ENCODE data around the gene ETV1.

The ETV1 gene

DNA sequence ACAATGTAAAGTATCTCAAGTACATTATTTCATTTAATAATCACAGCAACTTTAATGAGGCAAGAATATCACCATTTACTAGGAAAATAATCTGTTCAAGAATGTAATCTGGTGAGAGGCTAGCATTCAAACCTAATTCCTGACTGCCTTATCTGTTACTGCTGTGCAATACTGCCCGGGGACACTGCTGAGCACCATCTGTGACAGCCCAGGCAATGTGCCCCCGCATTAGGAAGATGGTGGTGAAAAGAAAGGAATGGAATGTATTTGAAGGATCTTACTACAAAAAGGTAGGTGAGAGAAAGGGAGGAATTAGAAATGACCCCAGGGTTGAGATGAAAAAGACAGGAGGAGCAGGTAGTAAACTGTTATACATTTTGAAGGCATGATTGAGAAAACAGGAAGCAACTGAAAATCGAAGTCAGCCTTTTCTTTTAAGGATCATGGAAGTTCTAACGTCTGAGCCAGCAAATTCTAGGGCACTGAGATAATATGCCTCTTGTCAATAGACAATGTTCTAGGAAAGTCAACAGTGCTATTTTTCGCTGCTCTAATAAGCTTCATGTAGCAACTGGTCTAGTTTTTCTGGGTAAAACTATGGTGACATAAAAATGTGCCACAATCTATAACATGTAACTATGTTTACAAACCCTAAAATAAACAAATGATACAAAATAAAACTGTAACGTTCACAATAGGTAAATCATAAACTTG lies 90.4 kb downstream of the ETV1 start:
- peaks cover 6% of the 10 kb centered on the region; the same call in 1 of the 2 replicates for H3K9me3 ChIP-seq (ENCODE audit: control insufficient read depth, insufficient read depth, low read length)
- no peaks in the 10 kb centered on the region for H3K4me1 ChIP-seq (ENCODE audit: control insufficient read depth, low read length)
- H3K9me2 ChIP-seq (replicated peaks; ENCODE audit: control insufficient read depth, low read length): no peaks in the 10 kb centered on the region; the same call in 1 of the 2 replicates
- no peaks in the 10 kb centered on the region for H3F3A ChIP-seq (ENCODE audit: control insufficient read depth, insufficient read depth)
- TF ChIP-seq EZH2phosphoT487 (IDR thresholded peaks at IDR 0.05; ENCODE audit: borderline replicate concordance, low read length): no peak
- TF ChIP-seq, protein P1, sequence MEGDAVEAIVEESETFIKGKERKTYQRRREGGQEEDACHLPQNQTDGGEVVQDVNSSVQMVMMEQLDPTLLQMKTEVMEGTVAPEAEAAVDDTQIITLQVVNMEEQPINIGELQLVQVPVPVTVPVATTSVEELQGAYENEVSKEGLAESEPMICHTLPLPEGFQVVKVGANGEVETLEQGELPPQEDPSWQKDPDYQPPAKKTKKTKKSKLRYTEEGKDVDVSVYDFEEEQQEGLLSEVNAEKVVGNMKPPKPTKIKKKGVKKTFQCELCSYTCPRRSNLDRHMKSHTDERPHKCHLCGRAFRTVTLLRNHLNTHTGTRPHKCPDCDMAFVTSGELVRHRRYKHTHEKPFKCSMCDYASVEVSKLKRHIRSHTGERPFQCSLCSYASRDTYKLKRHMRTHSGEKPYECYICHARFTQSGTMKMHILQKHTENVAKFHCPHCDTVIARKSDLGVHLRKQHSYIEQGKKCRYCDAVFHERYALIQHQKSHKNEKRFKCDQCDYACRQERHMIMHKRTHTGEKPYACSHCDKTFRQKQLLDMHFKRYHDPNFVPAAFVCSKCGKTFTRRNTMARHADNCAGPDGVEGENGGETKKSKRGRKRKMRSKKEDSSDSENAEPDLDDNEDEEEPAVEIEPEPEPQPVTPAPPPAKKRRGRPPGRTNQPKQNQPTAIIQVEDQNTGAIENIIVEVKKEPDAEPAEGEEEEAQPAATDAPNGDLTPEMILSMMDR (IDR thresholded peaks at IDR 0.05; ENCODE audit: low read depth, low read length, poor library complexity, severe bottlenecking): no peak
- no peaks in the 10 kb centered on the region for H3K36me3 ChIP-seq (ENCODE audit: control insufficient read depth, low read length)
- H3K27me3 ChIP-seq (ENCODE audit: control insufficient read depth, low read length): no peaks in the 10 kb centered on the region
- no peak overlapping the region for H3K4me2 ChIP-seq (ENCODE audit: low read length)
- no peaks in the 10 kb centered on the region for H4K20me1 ChIP-seq (ENCODE audit: control insufficient read depth, insufficient read depth, low read depth, low read length)
- H3K79me2 ChIP-seq (ENCODE audit: control insufficient read depth, low read length): no peaks in the 10 kb centered on the region
- H3K4me3 ChIP-seq (ENCODE audit: low read length): no peak overlapping the region
- no peak overlapping the region for H3K27ac ChIP-seq (ENCODE audit: low read depth, low read length)

DNA sequence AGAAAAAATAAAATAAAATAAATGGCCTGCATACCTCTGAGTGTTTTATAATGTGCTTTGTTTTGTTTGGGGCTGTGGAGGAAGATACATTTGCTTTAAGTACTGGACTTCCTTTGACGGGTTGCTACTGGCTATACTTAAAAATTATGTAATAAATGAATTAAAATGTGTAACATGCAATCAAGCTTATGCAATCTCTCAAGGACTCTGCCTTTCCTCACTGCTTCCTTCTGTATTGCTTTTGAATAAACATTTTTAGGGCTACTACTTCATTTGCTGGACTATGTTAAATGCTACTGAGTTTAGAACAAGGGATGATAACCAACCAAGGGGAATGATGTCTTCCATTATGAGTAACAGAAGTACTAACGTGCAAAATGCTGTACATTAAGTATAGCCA lies 91.6 kb downstream of the ETV1 start:
- Histone ChIP-seq H3K4me3 (ENCODE audit: low read length) (no peak overlapping the region), H3K27me3 (ENCODE audit: control insufficient read depth, low read length) (no peaks in the 10 kb centered on the region), H3K9me2 (replicated peaks; ENCODE audit: control insufficient read depth, low read length) (no peaks in the 10 kb centered on the region; the same call in 1 of the 2 replicates), H4K20me1 (ENCODE audit: control insufficient read depth, insufficient read depth, low read depth, low read length) (no peaks in the 10 kb centered on the region), H3K27ac (ENCODE audit: low read depth, low read length) (no peak overlapping the region), H3K4me2 (ENCODE audit: low read length) (no peak overlapping the region), H3F3A (ENCODE audit: control insufficient read depth, insufficient read depth) (no peaks in the 10 kb centered on the region), H3K36me3 (ENCODE audit: control insufficient read depth, low read length) (no peaks in the 10 kb centered on the region), H3K9me3 (ENCODE audit: control insufficient read depth, insufficient read depth, low read length) (peaks cover 6% of the 10 kb centered on the region; the same call in 1 of the 2 replicates), H3K79me2 (ENCODE audit: control insufficient read depth, low read length) (no peaks in the 10 kb centered on the region), H3K4me1 (ENCODE audit: control insufficient read depth, low read length) (no peaks in the 10 kb centered on the region)
- TF ChIP-seq, protein P1 (IDR thresholded peaks at IDR 0.05; ENCODE audit: low read depth, low read length, poor library complexity, severe bottlenecking): no peak
- no peak for TF ChIP-seq EZH2phosphoT487 (IDR thresholded peaks at IDR 0.05; ENCODE audit: borderline replicate concordance, low read length)

DNA sequence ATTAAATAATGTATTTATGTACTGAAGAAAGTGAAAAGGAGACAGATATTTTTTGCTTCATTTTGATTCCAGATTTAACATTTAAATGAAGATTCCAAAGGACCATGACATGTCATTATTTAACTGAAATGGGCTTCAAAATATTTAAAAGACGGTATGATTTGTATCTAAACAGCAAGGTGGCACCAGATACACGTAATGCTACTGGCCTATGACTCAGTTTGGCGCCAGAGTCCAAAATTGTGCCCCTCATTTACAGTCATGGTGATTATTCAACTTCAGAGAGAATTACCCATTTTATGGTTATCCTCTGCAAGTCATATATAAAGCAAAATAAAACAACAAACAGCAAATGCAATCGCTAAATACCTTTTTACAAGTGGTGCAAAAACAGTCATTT lies 94.5 kb downstream of the ETV1 start:
- no peaks in the 10 kb centered on the region; the same call in 1 of the 2 replicates for H3K9me2 ChIP-seq (replicated peaks; ENCODE audit: control insufficient read depth, low read length)
- no peak overlapping the region for H3K4me3 ChIP-seq (ENCODE audit: low read length)
- no peaks in the 10 kb centered on the region for H3F3A ChIP-seq (ENCODE audit: control insufficient read depth, insufficient read depth)
- H3K27me3 ChIP-seq (ENCODE audit: control insufficient read depth, low read length): no peaks in the 10 kb centered on the region
- no peaks in the 10 kb centered on the region for H3K4me1 ChIP-seq (ENCODE audit: control insufficient read depth, low read length)
- no peak overlapping the region for H3K4me2 ChIP-seq (ENCODE audit: low read length)
- H3K27ac ChIP-seq (ENCODE audit: low read depth, low read length): no peak overlapping the region
- no peaks in the 10 kb centered on the region for H3K36me3 ChIP-seq (ENCODE audit: control insufficient read depth, low read length)
- H4K20me1 ChIP-seq (ENCODE audit: control insufficient read depth, insufficient read depth, low read depth, low read length): no peaks in the 10 kb centered on the region
- H3K79me2 ChIP-seq (ENCODE audit: control insufficient read depth, low read length): no peaks in the 10 kb centered on the region
- peaks cover 6% of the 10 kb centered on the region; the same call in 1 of the 2 replicates for H3K9me3 ChIP-seq (ENCODE audit: control insufficient read depth, insufficient read depth, low read length)
- TF ChIP-seq EZH2phosphoT487 (IDR thresholded peaks at IDR 0.05; ENCODE audit: borderline replicate concordance, low read length): no peak
- TF ChIP-seq, protein P1 (IDR thresholded peaks at IDR 0.05; ENCODE audit: low read depth, low read length, poor library complexity, severe bottlenecking): no peak
